Mammary epithelial cell (primary cell): ENCODE measurements around the gene PLEK.

Source experiments
- EZH2 ChIP-seq: IDR thresholded peaks from 2 replicates; pipeline ENCODE4 v1.6.1; 2012; ENCODE audit warnings: low read length, inconsistent platforms, borderline replicate concordance
- TF ChIP-seq, protein P1 (sequence below), 2 donors: IDR thresholded peaks in 1 of 2; conservative IDR thresholded peaks in 1 of 2; 2 replicates each; pipeline ENCODE4 v1.5.1; 2011 to 2012; ENCODE audit warnings: inconsistent platforms in 2 of 2, low read length in 2 of 2, mild to moderate bottlenecking in 2 of 2, control low read depth in 1 of 2, low read depth in 1 of 2; ENCODE audit not compliant: insufficient read depth in 1 of 2; ENCODE audit errors: extremely low read depth in 1 of 2

- TF ChIP-seq, protein P1, sequence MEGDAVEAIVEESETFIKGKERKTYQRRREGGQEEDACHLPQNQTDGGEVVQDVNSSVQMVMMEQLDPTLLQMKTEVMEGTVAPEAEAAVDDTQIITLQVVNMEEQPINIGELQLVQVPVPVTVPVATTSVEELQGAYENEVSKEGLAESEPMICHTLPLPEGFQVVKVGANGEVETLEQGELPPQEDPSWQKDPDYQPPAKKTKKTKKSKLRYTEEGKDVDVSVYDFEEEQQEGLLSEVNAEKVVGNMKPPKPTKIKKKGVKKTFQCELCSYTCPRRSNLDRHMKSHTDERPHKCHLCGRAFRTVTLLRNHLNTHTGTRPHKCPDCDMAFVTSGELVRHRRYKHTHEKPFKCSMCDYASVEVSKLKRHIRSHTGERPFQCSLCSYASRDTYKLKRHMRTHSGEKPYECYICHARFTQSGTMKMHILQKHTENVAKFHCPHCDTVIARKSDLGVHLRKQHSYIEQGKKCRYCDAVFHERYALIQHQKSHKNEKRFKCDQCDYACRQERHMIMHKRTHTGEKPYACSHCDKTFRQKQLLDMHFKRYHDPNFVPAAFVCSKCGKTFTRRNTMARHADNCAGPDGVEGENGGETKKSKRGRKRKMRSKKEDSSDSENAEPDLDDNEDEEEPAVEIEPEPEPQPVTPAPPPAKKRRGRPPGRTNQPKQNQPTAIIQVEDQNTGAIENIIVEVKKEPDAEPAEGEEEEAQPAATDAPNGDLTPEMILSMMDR (conservative IDR thresholded peaks at IDR 0.05 in 1 of 2, IDR thresholded peaks at IDR 0.05 in 1 of 2; ENCODE audit: extremely low read depth in 1 of 2, insufficient read depth in 1 of 2, low read depth in 1 of 2, low read length in 2 of 2): no peak
- no peak for TF ChIP-seq EZH2
Measured at GRCh38 chr2:68425503-68425902, 60.4 kb downstream of the PLEK start.
